Activated CD4-positive, alpha-beta T cell treated with anti-CD3 and anti-CD28 coated beads, Interleukin-2, amount 50 U/mL, for 24 hours (primary cell): ENCODE data around the gene CHFR.
"Not testable (repeated sequence)": the region's sequence is repeated elsewhere in the genome, so short reads cannot be mapped to it uniquely, and the experiment has no call there.

Source experiments
- DNase-seq, 2 donors: peaks; one replicate each; pipeline ENCODE4 v3.0.0-alpha.2; 2020; ENCODE audit warnings: low read depth in 1 of 2, low spot score in 1 of 2

Gene CHFR

GRCh38 chr12:132813443-132813842 lies 74.0 kb downstream of the CHFR start:
- no peak for DNase-seq

GRCh38 chr12:132812631-132813305 lies 74.6 kb downstream of the CHFR start:
- DNase-seq = no peak

- DNase-seq = not testable (repeated sequence)
Measured at GRCh38 chr12:132809391-132809790, 78.0 kb downstream of the CHFR start.

GRCh38 chr12:132807295-132808092 lies 79.9 kb downstream of the CHFR start:
- DNase-seq = no peak

- no peak for DNase-seq
Measured at GRCh38 chr12:132806857-132807256, 80.5 kb downstream of the CHFR start.

- DNase-seq = no peak
Measured at GRCh38 chr12:132804426-132804861, 83.0 kb downstream of the CHFR start.

- DNase-seq = no peak
Measured at GRCh38 chr12:132803888-132804287, 83.5 kb downstream of the CHFR start.

GRCh38 chr12:132803125-132803524 lies 84.3 kb downstream of the CHFR start:
- no peak for DNase-seq

- no peak for DNase-seq
Measured at GRCh38 chr12:132801741-132802140, 85.7 kb downstream of the CHFR start.

GRCh38 chr12:132798836-132799235 lies 88.6 kb downstream of the CHFR start:
- no peak for DNase-seq

- DNase-seq = no peak
Measured at GRCh38 chr12:132797820-132798570, 89.4 kb downstream of the CHFR start.

- DNase-seq = no peak
Measured at GRCh38 chr12:132795847-132796246, 91.6 kb downstream of the CHFR start.

- DNase-seq = not testable (repeated sequence)
Measured at GRCh38 chr12:132791940-132792339, 95.5 kb downstream of the CHFR start.

- no peak for DNase-seq
Measured at GRCh38 chr12:132789099-132789471, 98.3 kb downstream of the CHFR start.

GRCh38 chr12:132788375-132789098 lies 98.9 kb downstream of the CHFR start:
- no peak for DNase-seq

- DNase-seq = no peak
Measured at GRCh38 chr12:132787877-132788276, 99.5 kb downstream of the CHFR start.

GRCh38 chr12:132786192-132786591 lies 101.2 kb downstream of the CHFR start:
- no peak for DNase-seq

- no peak for DNase-seq
Measured at GRCh38 chr12:132784580-132784979, 102.8 kb downstream of the CHFR start.

GRCh38 chr12:132783917-132784531 lies 103.4 kb downstream of the CHFR start:
- no peak for DNase-seq
